GM23338 (cell line): ENCODE results near the gene ERC1. TPM values are rescaled to one million over a fixed set of nuclear protein-coding genes. Genes with fewer than 3 reads are reported as not detected.

ENCODE experiments used
- ATAC-seq: fragments of 200-7000 bp; cut with Tn5 transposase; 3 replicates; pipeline ENCODE4 v1.9.1; 2020
- DNase-seq: peaks from one replicate; pipeline ENCODE4 v3.0.0-alpha.2; 2015; ENCODE audit warnings: low spot score
- H2AFZ ChIP-seq: fragments of 200-600 bp; sonication (generic); 2 replicates; pipeline ENCODE4 v1.8.0; 2016; ENCODE audit warnings: antibody characterized with exemption, mild to moderate bottlenecking, moderate library complexity
- H3F3A ChIP-seq: fragments of 200-600 bp; sonication (generic); replicated peaks from 2 replicates; pipeline ENCODE4 v1.8.0; 2017; ENCODE audit warnings: antibody characterized with exemption, mixed run types, low read depth
- H3K27ac ChIP-seq: fragments of 200-600 bp; sonication (generic); 2 replicates; pipeline ENCODE4 v1.6.1; 2016; ENCODE audit warnings: low read depth
- H3K27me3 ChIP-seq: fragments of 200-600 bp; sonication (generic); 2 replicates; pipeline ENCODE4 v1.8.0; 2016; ENCODE audit warnings: mild to moderate bottlenecking, mixed run types, moderate library complexity; ENCODE audit not compliant: insufficient read depth
- H3K36me3 ChIP-seq: fragments of 200-600 bp; sonication (generic); 2 replicates; pipeline ENCODE4 v1.8.0; 2016; ENCODE audit warnings: mild to moderate bottlenecking; ENCODE audit not compliant: insufficient read depth
- H3K4me1 ChIP-seq: fragments of 200-600 bp; sonication (generic); 2 replicates; pipeline ENCODE4 v1.8.0; 2016; ENCODE audit warnings: mild to moderate bottlenecking, moderate library complexity; ENCODE audit not compliant: insufficient read depth
- H3K4me2 ChIP-seq: fragments of 200-600 bp; sonication (generic); 2 replicates; pipeline ENCODE4 v1.7.1; 2017; ENCODE audit warnings: mixed run types
- H3K4me3 ChIP-seq: fragments of 200-600 bp; sonication (generic); 2 replicates; pipeline ENCODE4 v1.6.1; 2016; ENCODE audit warnings: mixed run types
- H3K79me2 ChIP-seq: fragments of 200-600 bp; sonication (generic); replicated peaks from 2 replicates; pipeline ENCODE4 v1.8.0; 2017; ENCODE audit warnings: mild to moderate bottlenecking; ENCODE audit not compliant: insufficient read depth
- H3K9me2 ChIP-seq: fragments of 200-600 bp; sonication (generic); 2 replicates; pipeline ENCODE4 v1.8.0; 2017; ENCODE audit not compliant: insufficient read depth
- H4K20me1 ChIP-seq: fragments of 200-600 bp; sonication (generic); replicated peaks from 2 replicates; pipeline ENCODE4 v1.8.0; 2017; ENCODE audit warnings: mild to moderate bottlenecking; ENCODE audit not compliant: insufficient read depth
- H3K27ac Mint-ChIP-seq: 2 replicates; pipeline ENCODE4 v1.8.0; 2020; ENCODE audit warnings: inconsistent platforms, mild to moderate bottlenecking, moderate library complexity, mixed read lengths
- H3K27me3 Mint-ChIP-seq: 3 replicates; pipeline ENCODE4 v1.8.0; 2022; ENCODE audit warnings: low read depth, mild to moderate bottlenecking, moderate library complexity, mixed read lengths, inconsistent platforms; ENCODE audit not compliant: insufficient read depth, poor library complexity
- H3K36me3 Mint-ChIP-seq: 3 replicates; pipeline ENCODE4 v1.8.0; 2021; ENCODE audit warnings: low read depth, mild to moderate bottlenecking, inconsistent platforms, moderate library complexity, mixed read lengths
- H3K4me1 Mint-ChIP-seq: 3 replicates; pipeline ENCODE4 v1.8.0; 2020; ENCODE audit warnings: mild to moderate bottlenecking, inconsistent platforms, mixed read lengths
- H3K4me3 Mint-ChIP-seq: 3 replicates; pipeline ENCODE4 v1.8.0; 2021; ENCODE audit warnings: moderate library complexity, mild to moderate bottlenecking, inconsistent platforms, mixed read lengths
- H3K9me3 Mint-ChIP-seq: 3 replicates; pipeline ENCODE4 v1.8.0; 2020; ENCODE audit warnings: moderate library complexity, mild to moderate bottlenecking, inconsistent platforms, mixed read lengths
- EZH2 ChIP-seq: fragments of 200-600 bp; sonication (generic); IDR thresholded peaks from one replicate; pipeline ENCODE4 v1.8.0; 2017; ENCODE audit warnings: antibody characterized with exemption, mild to moderate bottlenecking, low read depth; ENCODE audit not compliant: unreplicated experiment
- ZNF331 ChIP-seq: fragments of 250-450 bp; sonication (Bioruptor Pico); IDR thresholded peaks from 2 replicates; pipeline ENCODE4 v1.5.0; 2020; ENCODE audit warnings: low read depth, mild to moderate bottlenecking, moderate library complexity
- ZNF462 ChIP-seq: fragments of 250-450 bp; sonication (Bioruptor Pico); IDR thresholded peaks from 2 replicates; pipeline ENCODE4 v1.5.0; 2020; ENCODE audit warnings: mild to moderate bottlenecking, moderate library complexity
- polyA plus RNA-seq: library from polyadenylated mRNA; unstranded; fragments of >200 nt; fragmentation: Nextera tagmentation; extraction: Ambion mirVana; gene quantifications from 2 replicates; pipeline ENCODE4 v1.2.1, GENCODE V29; 2016
- total RNA-seq: library from RNA; depleted of rRNA; stranded (reverse); fragments of >200 nt; shearing (Covaris generic); gene quantifications from 2 replicates; pipeline ENCODE4 v1.2.3, GENCODE V29; 2014
- TF ChIP-seq, protein P1 (sequence below), 2 experiments: fragments of 200-600 bp in 1 of 2; sonication (generic) in 1 of 2; conservative IDR thresholded peaks; 2 replicates each; pipeline versions ENCODE4 v1.5.1 to v1.6.1; 2016 to 2017; ENCODE audit warnings: antibody characterized with exemption in 2 of 2, low read depth in 2 of 2, mild to moderate bottlenecking in 2 of 2, moderate library complexity in 1 of 2

Gene ERC1
- total and polyA plus RNA-seq, 2 experiments from 2014 or later = 28.1 to 35.3 TPM

DNA sequence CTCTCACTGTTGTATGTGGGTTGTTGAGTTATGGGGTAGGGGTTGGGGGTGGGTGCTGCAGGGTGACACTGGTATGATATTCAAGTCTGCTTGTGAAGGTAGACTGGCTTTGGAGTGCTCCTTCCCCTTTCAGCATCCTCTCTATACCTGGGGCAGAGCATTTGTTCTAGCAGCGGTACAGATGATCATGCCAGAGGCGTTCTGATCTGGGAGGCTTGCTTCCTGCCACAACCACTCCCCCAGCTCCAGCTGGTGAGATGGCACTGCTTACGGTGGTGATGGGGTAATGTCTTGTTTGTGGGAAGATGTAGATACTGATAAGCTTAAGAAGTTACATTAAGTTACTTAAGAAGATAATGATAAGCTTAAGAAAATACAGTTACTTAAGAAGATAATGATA is 131.8 kb downstream of the ERC1 start (continued):
- TF ChIP-seq ZNF462 (CRISPR knock-in tag) (no peak), EZH2 (no peak)

DNA sequence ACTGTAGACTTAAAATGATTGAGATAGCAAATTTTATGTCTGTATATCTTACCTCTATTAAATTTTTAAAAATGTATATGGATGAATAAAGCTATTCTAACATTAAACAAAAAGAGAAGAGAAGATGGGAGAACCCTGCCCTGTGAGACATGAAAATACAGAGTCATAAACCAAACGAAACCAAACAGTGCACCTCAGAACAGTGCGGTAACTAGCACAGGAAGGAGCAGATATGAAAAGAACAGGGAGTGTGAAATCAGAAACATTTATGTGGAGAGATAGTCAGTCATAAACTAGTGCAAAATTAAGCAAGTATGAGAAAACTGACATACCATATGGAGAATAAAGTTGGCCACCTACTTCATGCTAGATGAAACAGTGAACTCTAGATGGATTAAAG is 135.1 kb downstream of the ERC1 start:
- H3K79me2 ChIP-seq = no peaks in the 10 kb centered on the region
- no peaks in the 10 kb centered on the region for H3K9me2 ChIP-seq
- no peak overlapping the region for H3K4me3 Mint-ChIP-seq
- H3K27me3 Mint-ChIP-seq = peaks cover 1% of the 10 kb centered on the region
- TF ChIP-seq, protein P1, sequence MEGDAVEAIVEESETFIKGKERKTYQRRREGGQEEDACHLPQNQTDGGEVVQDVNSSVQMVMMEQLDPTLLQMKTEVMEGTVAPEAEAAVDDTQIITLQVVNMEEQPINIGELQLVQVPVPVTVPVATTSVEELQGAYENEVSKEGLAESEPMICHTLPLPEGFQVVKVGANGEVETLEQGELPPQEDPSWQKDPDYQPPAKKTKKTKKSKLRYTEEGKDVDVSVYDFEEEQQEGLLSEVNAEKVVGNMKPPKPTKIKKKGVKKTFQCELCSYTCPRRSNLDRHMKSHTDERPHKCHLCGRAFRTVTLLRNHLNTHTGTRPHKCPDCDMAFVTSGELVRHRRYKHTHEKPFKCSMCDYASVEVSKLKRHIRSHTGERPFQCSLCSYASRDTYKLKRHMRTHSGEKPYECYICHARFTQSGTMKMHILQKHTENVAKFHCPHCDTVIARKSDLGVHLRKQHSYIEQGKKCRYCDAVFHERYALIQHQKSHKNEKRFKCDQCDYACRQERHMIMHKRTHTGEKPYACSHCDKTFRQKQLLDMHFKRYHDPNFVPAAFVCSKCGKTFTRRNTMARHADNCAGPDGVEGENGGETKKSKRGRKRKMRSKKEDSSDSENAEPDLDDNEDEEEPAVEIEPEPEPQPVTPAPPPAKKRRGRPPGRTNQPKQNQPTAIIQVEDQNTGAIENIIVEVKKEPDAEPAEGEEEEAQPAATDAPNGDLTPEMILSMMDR (conservative IDR thresholded peaks at IDR 0.05; ENCODE audit: low read depth in 2 of 2) = no peak
- TF ChIP-seq ZNF331 (CRISPR knock-in tag) = no peak
- H3K36me3 ChIP-seq = no peaks in the 10 kb centered on the region
- H3K4me1 Mint-ChIP-seq = no peaks in the 10 kb centered on the region
- H3K27ac Mint-ChIP-seq = no peak overlapping the region
- H3K36me3 Mint-ChIP-seq = peaks cover 2% of the 10 kb centered on the region; the same call in 1 of the 3 replicates
- H3K4me2 ChIP-seq = no peak overlapping the region
- H4K20me1 ChIP-seq = peaks cover 3% of the 10 kb centered on the region; the same call in 1 of the 2 replicates
- H3K27me3 ChIP-seq = peaks cover 25% of the 10 kb centered on the region
- peaks cover 3% of the 10 kb centered on the region; the same call in 1 of the 2 replicates for H3F3A ChIP-seq
- no peaks in the 10 kb centered on the region for H3K9me3 Mint-ChIP-seq
- H3K4me3 ChIP-seq = no peak overlapping the region
- H3K27ac ChIP-seq = no peak overlapping the region
- no peak for DNase-seq
- no peaks in the 10 kb centered on the region for H3K4me1 ChIP-seq
- H2AFZ ChIP-seq = no peak overlapping the region
- ATAC-seq = no peak
